ENCODE data around the gene CBR1. TPM values are rescaled to one million over a fixed set of nuclear protein-coding genes. Genes with fewer than 3 reads are reported as not detected.

The CBR1 gene
- polyA plus RNA-seq, 1 donor (not counting 4 experiments of a cell fraction or from before 2014, with no cell fraction given), result 207 TPM

DNA sequence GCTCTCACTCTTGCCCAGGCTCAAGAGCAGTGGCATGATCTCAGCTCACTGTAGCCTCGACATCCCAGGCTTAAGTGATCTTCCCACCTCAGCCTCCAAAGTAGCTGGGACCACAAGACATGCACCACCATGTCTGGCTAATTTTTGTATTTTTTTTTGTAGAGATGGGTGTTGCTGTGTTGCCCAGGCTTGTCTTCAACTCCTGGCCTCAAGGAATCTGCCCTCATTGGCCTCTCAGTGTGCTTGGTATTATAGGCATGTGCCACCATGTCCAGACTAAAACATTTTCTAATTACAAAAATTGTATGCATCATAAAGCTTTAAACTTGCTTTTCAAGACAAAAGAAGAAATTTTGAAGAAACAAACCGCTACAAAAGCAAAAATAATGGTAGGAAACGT, 20.1 kb downstream of the CBR1 start:
- no peaks in the 10 kb centered on the region for H3K9me1 ChIP-seq (ENCODE audit: control insufficient read depth, extremely low read depth, insufficient read depth, low read length)
- H3K27me3 ChIP-seq (ENCODE audit: control insufficient read depth, extremely low read depth, insufficient read depth, low read length), result no peaks in the 10 kb centered on the region
- H3K4me3 ChIP-seq (ENCODE audit: control insufficient read depth in 2 of 3, extremely low read depth in 1 of 3, insufficient read depth in 2 of 3, low read depth in 1 of 3, low read length in 3 of 3), result no peak overlapping the region
- no peaks in the 10 kb centered on the region for H4K20me1 ChIP-seq (ENCODE audit: control insufficient read depth, extremely low read depth, insufficient read depth, low read length)
- H3K9me3 ChIP-seq (ENCODE audit: control insufficient read depth, low read depth, low read length), result peaks cover 11% of the 10 kb centered on the region
- H3K79me2 ChIP-seq (ENCODE audit: control insufficient read depth, insufficient read depth, low read length), result no peaks in the 10 kb centered on the region
- dilution Hi-C loops (cut with MboI; ENCODE audit: extremely low pct_ligation_motif_present, low sequenced_read_pairs), result no loop called here
- no peak overlapping the region for H2AFZ ChIP-seq (ENCODE audit: control insufficient read depth, low read length)
- peak overlapping the region; percentile 55 for H3K4me2 ChIP-seq (ENCODE audit: control insufficient read depth, extremely low read depth, insufficient read depth, low read depth, low read length)
- DNase-seq (ENCODE audit: low read depth, low spot score) (peak; percentile 92), FAIRE-seq (peak; percentile 98)
- peak overlapping the region; percentile 20 for H3K27ac ChIP-seq (ENCODE audit: control insufficient read depth, insufficient read depth, low read length)
- no peak for TF ChIP-seq EZH2 (IDR thresholded peaks at IDR 0.05; ENCODE audit: low read length)
- TF ChIP-seq, protein P1, sequence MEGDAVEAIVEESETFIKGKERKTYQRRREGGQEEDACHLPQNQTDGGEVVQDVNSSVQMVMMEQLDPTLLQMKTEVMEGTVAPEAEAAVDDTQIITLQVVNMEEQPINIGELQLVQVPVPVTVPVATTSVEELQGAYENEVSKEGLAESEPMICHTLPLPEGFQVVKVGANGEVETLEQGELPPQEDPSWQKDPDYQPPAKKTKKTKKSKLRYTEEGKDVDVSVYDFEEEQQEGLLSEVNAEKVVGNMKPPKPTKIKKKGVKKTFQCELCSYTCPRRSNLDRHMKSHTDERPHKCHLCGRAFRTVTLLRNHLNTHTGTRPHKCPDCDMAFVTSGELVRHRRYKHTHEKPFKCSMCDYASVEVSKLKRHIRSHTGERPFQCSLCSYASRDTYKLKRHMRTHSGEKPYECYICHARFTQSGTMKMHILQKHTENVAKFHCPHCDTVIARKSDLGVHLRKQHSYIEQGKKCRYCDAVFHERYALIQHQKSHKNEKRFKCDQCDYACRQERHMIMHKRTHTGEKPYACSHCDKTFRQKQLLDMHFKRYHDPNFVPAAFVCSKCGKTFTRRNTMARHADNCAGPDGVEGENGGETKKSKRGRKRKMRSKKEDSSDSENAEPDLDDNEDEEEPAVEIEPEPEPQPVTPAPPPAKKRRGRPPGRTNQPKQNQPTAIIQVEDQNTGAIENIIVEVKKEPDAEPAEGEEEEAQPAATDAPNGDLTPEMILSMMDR (optimal IDR thresholded peaks at IDR 0.05 in 1 of 3, IDR thresholded peaks at IDR 0.05 in 1 of 3, conservative IDR thresholded peaks at IDR 0.05 in 1 of 3; ENCODE audit: extremely low read depth in 1 of 3, insufficient read depth in 2 of 3, low read length in 3 of 3), result no peak
- peaks cover 21% of the 10 kb centered on the region for H3K4me1 ChIP-seq (ENCODE audit: control insufficient read depth, extremely low read depth, insufficient read depth, low read length)
- no peaks in the 10 kb centered on the region for H3K36me3 ChIP-seq (ENCODE audit: control insufficient read depth in 2 of 2, extremely low read depth in 1 of 2, insufficient read depth in 2 of 2, low read length in 2 of 2)
- H3K9ac ChIP-seq (ENCODE audit: control insufficient read depth, extremely low read depth, insufficient read depth, low read length), result no peak overlapping the region

- Histone ChIP-seq H3K4me1 (ENCODE audit: control insufficient read depth, extremely low read depth, insufficient read depth, low read length) (peaks cover 32% of the 10 kb centered on the region), H3K27me3 (ENCODE audit: control insufficient read depth, extremely low read depth, insufficient read depth, low read length) (no peaks in the 10 kb centered on the region), H3K9me1 (ENCODE audit: control insufficient read depth, extremely low read depth, insufficient read depth, low read length) (no peaks in the 10 kb centered on the region), H3K9ac (ENCODE audit: control insufficient read depth, extremely low read depth, insufficient read depth, low read length) (no peak overlapping the region), H3K79me2 (ENCODE audit: control insufficient read depth, insufficient read depth, low read length) (no peaks in the 10 kb centered on the region), H3K4me2 (ENCODE audit: control insufficient read depth, extremely low read depth, insufficient read depth, low read depth, low read length) (no peak overlapping the region), H3K36me3 (ENCODE audit: control insufficient read depth in 2 of 2, extremely low read depth in 1 of 2, insufficient read depth in 2 of 2, low read length in 2 of 2) (no peaks in the 10 kb centered on the region), H3K9me3 (ENCODE audit: control insufficient read depth, low read depth, low read length) (peaks cover 11% of the 10 kb centered on the region), H2AFZ (ENCODE audit: control insufficient read depth, low read length) (no peak overlapping the region), H3K4me3 (ENCODE audit: control insufficient read depth in 2 of 3, extremely low read depth in 1 of 3, insufficient read depth in 2 of 3, low read depth in 1 of 3, low read length in 3 of 3) (no peak overlapping the region), H4K20me1 (ENCODE audit: control insufficient read depth, extremely low read depth, insufficient read depth, low read length) (no peaks in the 10 kb centered on the region), H3K27ac (ENCODE audit: control insufficient read depth, insufficient read depth, low read length) (no peak overlapping the region)
- dilution Hi-C loops (cut with MboI; ENCODE audit: extremely low pct_ligation_motif_present, low sequenced_read_pairs), result no loop called here
- FAIRE-seq (no peak), DNase-seq (ENCODE audit: low read depth, low spot score) (no peak)
- TF ChIP-seq, protein P1 (optimal IDR thresholded peaks at IDR 0.05 in 1 of 3, IDR thresholded peaks at IDR 0.05 in 1 of 3, conservative IDR thresholded peaks at IDR 0.05 in 1 of 3; ENCODE audit: extremely low read depth in 1 of 3, insufficient read depth in 2 of 3, low read length in 3 of 3), result no peak
- no peak for TF ChIP-seq EZH2 (IDR thresholded peaks at IDR 0.05; ENCODE audit: low read length)
Observed at GRCh38 chr21:36092681-36093080, 22.9 kb downstream of the CBR1 start.

All from keratinocyte (primary cell).